ENCODE data around the gene RPTOR. TPM values are rescaled to one million over a fixed set of nuclear protein-coding genes. Genes with fewer than 3 reads are reported as not detected.

RPTOR gene
- total RNA-seq, 1 donor from 2014 or later: 11.7 TPM

DNA sequence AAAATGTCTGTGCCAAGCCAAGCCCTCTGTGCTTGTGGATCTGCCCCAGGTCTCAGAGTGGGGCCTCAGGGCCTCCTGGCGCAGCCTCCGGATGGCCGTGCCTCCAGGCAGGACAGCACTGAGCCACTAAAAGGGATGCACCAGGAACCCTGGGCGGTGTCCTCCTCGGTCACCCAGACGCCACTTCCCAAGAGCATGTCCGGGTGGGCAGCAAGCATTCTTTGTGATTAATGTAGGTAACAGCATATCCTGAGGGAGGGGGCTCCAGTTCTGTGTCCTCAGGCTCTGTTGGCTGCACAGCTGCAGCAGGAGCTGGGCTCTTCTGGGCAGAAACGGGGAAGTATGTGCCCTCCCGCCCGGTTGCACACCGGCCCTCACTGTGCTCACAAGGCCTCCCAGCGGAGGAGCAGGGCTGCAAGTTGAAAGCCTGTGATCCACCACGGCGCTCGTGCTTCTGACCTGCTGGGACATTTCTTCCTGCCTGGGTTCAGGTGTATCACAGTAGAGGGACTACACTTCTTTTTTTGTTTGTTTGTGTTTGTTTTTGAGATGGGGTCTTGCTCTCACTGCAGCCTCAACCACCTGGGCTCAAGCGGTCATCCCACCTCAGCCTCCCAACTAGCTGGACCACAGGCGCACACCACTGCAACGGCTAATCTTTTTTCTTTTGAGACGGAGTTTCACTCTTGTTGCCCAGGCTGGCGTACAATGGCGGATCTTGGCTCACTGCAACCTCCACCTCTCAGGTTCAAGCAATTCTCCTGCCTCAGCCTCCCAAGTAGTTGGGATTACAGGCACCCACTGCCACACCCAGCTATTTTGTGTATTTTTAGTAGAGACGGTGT lies 409.1 kb downstream of the RPTOR start:
- DNase-seq (ENCODE audit: low read depth in 2 of 2): no peak

DNA sequence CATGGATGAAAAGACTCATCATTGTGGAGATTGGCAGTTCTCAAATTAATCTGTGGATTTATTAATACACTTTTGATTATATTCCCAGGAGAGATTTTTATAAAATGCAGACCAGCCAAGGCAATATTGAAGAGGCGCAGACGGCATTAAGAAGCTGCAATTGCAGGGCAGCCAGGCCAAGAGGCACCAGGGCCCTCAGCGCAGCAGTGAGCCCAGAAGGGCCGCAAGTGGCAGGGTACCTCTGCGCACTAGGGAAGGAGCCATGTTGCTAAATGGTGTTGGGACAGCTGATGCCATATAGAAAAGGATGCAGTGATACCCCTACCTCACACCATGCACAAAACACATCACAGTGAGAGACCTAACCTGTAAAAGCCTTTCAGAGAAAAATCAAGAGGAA lies 410.4 kb downstream of the RPTOR start:
- no peak for DNase-seq (ENCODE audit: low read depth in 2 of 2)

DNA sequence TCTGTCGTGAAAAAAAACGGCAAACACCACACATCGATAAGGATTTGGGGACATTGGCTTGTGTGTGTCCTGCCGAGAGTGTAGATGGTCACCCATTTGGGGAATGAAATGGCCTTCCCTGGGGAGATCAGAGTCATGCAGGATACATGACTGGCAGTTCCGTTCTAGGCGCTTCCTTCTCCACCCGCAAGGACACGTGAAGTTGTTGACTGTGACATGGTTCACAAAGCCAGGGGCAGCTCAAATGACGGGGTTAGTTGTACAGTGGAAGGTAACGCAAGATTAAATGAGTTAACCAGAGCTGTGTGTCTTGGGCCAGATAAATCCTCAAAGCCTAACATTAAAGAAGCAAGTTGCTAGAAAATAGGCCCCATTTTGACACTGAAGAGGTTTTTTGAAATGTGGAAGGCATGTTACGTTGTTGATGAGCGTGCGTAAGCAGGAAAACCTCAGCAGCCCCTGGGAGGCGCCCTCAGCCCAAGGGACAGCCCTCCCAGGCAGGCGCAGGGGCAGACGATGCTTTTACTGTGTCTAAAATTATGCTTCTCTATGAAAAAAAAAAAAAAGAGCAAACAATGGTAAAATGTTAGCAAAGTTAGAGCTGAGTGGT lies 411.1 kb downstream of the RPTOR start:
- no peak for DNase-seq (ENCODE audit: low read depth in 2 of 2)

DNA sequence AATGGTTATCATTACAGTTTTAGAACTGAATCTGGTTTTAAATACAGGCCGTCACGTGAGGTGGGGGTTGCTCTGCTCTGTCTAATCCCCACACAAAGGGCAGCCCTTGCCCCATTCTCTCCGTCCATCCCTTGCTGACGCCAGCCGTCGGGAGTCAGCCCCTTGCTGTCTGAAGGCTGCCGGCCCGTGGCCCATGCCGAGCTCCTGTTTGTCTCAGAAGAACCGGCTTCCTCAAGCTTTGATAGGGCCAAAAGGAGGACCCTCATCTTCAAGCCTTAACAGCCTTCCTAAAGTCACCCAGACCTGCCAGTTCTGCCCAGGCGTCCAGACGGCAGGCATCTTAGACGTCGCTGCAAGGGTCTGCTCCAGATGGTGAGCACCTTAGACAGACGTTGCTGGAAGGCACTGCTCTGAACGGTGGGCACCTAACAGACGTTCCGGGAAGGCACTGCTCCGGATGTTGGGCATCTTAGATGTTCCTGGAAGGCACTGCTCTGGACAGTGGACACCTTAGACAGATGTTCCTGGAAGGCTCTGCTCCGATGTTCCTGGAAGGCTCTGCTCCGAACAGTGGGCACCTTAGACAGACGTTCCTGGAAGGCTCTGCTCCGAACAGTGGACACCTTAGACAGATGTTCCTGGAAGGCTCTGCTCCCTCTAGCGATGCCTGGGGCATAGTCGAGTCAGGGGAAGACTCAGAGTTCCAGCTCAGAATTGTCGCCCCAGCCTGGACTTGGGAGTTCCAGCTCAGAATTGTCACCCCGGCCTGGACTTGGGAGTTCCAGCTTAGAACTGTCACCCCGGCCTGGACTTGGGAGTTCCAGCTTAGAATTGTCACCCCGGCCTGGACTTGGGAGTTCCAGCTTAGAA lies 411.9 kb downstream of the RPTOR start:
- no peak for DNase-seq (ENCODE audit: low read depth in 2 of 2)

DNA sequence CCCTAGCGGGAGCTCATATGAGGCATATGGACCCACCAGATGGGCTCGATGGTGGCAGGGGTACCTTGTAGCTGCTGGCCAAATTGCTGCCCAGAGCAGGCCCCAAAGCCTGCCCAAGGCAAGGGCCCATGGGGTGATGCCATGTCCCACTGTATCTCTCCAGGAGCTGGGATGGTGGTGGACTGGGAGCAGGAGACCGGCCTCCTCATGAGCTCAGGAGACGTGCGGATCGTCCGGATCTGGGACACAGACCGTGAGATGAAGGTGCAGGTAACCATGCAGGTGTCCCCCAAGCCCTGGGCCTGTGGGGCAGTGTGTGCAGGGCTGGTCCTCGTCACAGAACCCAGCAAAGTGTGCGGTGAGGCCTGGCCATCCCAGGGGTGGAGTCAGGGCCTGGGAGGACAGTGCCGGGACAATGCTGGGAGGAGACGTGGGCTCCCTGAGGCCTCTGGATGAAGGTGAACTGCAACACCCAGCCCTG lies 412.9 kb downstream of the RPTOR start:
- no peak for DNase-seq (ENCODE audit: low read depth in 2 of 2)

DNA sequence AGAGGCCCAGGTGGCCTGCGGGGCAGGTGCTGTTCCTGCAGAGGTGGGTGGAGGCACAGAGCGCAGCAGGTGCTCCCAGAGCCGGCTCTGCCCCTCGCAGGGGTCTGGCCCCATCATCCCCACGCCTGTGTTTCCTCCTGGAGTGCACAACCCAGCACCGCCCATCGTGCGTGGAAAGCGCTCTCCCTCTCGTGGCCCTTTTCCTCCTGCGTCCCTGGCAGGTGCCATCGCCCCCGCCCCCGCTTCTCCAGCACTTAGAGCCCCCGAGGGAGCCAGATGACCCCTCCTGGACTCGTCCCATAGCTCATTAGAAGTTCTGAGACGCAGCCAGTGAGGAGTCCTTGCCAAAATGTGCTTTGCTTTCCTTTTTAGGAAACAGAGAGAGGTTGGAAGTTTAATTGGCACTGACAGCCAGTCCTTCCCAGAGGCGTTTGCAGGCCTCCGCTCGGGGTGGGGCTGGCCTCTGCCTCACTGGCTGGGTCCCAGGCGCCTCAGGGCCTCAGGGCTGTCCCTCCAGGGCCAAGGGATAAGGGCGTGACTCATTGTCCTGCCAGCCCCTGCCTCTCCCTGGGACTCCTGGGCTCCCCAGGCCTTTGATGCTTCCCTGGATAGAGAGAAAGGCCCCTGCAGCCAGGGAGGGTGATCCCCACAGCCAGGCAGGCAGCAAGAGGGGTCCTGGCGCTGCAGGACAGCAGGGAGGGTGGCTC lies 414.8 kb downstream of the RPTOR start:
- no peak for DNase-seq (ENCODE audit: low read depth in 2 of 2)

DNA sequence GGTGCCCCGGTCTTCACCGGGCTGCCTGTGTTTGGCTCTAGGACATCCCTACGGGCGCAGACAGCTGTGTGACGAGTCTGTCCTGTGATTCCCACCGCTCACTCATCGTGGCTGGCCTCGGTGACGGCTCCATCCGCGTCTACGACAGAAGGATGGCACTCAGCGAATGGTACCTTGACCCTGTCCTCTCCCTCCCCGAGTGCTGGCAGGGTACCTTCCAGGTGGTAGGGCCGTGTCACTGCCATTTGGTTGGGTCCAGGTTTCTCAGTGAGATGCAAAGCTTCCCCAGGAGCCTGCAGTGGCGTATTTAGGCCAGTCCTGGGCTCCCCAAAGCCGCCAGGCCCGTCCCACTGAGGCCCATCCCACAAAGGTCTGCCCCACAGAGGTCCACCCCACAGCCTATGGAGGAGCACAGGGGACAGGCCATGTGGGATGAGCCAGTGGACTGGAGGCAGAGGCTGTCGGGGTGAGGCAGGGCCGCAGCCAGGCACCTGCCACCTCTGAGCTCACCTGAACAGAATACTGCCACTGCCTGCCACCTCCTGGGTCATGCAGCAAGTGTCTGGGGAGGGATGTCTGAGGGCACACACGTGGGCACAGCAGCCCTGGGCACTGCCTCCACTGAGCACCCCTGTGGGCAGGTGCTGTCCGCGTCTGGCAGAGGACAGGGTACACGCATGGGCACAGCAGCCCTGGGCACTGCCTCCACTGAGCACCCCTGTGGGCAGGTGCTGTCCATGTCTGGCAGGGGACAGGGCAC lies 415.6 kb downstream of the RPTOR start:
- no peak for DNase-seq (ENCODE audit: low read depth in 2 of 2)

DNA sequence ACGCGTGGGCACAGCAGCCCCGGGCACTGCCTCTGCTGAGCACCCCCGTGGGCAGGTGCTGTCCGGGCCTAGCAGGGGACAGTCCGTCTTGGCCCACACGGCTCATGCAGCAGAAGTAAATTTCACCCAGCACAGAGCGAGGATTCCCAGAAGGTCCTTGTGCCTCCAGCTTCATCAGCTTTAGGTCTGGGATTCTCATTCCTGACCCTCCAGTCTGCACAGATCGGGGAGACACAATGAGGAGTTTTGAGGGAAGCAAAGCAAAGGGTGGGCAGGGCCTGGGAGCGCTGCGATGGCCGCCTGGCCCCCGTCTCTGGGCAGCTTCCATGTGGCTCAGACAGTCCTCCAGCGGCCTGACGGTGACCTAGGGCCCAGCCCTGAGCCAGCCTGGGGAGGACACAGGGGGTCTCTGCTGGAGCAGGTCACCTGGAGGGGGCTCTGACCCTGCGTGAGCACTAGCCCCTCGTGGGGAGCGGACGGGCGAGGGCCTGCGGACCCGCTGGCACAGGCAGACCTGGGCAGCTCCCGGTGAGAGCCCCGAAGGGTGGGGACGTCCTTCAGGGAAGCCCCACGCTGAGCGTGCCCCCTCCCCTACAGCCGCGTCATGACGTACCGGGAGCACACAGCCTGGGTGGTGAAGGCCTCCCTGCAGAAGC lies 416.3 kb downstream of the RPTOR start:
- DNase-seq (ENCODE audit: low read depth in 2 of 2): no peak

DNA sequence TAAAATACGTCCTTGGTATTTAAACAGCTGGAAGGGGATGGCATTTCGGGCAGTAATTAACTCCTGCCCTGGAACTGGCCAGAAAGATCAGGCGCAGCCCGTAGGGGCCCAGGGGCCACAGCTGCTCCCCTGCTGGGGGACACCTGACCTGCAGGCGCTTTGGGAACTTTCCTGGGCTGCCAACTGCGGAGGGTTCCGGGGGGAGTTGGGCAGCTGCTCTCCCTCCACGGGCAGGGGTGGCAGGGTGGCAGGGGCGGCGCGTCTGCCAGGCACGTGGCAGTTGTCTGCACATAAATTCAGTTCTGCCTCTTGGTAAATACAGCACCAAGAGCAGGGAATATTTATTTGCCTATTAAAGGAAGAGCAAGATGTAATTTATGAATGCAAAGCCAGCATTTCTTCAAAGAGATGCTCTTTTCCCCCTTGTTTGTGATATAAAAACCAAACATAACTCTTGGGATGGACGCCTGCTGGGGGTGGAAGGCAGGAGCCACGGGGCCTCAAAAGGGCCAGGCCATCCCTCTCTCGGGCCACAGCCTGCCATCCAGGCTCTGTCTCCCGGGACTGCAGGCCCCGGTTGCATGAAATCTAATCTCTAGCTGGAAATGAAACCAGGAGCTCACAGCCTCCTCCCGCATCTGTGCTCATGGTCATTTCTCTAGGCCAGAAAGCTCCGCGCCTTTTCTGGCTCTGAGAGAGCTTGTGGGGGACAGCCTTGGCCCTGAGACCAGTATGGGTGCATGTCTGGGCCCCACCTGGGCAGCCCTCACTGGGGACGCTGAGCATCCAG lies 417.1 kb downstream of the RPTOR start:
- no peak for DNase-seq (ENCODE audit: low read depth in 2 of 2)

DNA sequence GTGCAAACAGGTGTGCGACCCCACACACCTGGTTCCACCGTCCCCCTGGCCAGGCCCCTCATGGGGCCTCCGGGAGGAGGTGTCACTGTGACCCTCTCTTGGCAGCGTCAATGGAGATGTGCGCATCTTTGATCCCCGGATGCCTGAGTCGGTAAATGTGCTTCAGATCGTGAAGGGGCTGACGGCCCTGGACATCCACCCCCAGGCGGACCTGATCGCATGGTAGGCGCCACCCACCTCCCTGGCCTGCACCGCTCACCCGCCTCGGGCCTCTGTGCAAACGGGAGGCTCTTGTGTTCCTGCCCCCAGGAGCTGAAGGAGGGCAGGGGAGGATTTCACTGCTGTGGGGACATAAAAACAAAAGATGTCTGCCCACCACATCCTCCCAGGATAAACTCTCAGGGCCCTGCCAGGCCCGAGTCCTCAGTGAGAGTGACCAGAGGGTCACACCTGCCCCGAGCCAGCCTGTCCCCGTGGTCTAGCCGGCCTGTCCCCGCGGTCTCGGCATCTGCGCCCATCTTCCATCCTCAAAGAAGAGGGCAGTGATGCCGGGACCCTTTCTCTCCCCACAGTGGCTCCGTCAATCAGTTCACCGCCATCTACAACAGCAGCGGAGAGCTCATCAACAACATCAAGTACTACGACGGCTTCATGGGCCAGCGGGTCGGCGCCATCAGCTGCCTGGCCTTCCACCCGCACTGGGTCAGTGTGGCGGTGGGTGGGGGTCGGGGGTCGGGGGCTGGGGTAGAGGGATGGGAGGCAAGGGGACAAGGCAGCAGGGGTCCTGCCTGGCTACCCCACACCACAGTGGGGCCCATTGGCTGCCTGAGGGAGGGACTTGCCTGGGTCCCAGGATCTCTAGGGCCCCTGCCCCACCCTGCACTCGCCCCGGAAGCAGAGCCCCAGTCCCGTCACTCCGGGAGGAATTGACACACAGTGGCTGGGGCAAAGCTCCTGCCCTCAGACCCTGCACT lies 418.0 kb downstream of the RPTOR start:
- no peak for DNase-seq (ENCODE audit: low read depth in 2 of 2)

DNA sequence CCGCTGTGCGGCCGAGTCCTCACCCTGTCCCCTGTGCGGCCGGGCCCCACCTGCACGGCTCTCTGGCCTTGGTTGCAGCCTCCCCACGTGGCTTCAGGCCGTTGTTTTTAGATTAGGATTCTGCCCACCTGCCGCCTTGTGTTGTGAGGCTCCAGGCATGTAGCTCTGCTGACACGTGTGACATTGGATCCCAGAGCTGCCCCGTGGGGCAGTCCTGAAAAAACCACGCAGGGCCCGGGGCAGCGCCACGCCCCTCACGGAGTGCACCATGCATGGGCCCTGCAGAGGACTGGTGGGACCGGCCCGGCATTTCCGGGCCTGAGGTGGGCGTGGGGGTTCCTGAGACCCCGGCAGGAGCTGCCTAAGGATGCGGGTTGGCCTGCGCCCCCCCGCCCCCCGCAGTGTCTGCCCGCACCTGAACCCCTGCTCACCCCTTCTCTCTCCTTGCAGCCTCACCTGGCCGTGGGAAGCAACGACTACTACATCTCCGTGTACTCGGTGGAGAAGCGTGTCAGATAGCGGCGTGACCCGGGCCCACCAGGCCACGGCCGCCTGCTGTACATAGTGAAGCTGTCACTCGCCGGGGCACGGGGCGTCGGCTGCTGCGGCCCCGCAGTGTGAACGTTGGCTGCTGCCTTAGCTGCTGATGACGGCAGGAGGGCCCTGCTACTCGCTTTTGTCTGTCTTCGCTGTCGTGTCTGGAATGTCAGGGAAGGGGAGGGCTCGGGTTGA lies 419.3 kb downstream of the RPTOR start:
- no peak for DNase-seq (ENCODE audit: low read depth in 2 of 2)

DNA sequence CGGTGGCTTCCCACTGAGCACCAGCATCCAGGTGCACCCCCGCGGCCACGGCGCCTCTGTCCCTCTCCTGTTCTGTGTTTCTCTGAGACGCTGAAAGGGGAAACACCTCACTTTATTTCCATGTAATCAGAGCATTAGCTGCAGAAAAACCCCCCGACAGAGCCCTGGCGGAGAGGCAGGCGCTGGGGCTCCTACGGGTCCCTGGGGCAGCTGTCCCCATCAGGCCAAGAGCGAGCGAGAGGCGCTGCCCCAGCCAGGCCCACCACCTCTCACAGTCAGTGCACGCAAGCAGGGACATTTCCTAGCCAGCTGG lies 419.9 kb downstream of the RPTOR start:
- DNase-seq (ENCODE audit: low read depth in 2 of 2): no peak

DNA sequence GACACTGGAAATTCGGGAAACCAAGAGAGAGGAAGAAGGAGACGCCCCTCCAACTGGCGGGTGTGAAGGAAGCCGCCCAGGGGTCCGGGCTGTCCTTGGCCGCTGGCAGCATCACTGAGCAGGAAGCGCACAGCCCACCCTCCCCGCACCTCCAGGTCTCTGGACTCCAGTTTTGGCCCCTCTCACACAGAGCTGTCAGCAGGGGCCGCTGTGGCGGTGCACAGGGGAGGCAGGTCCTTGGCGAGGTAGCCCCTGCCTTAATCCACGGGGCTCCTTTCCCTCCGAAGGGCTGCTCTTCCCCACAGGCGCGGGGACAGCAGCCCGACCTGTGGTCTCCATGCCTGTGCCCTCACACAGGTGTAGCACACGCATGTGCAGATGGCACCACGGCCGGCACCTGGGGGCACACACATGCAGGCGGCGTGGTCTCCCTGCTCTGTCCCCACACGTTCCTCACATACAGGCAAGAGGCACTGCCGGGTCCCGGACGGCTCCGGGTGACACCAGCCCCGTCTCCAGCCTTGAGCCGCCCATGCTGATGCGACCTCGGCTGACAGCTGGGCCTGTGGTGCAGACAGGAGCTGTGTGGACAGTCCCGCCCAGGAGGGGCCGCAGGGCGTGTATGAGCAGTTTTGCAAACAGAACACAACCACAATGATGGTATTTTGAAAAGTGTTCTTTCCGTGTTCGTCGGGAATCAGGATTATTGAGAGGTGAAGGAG lies 420.4 kb downstream of the RPTOR start:
- no peak for DNase-seq (ENCODE audit: low read depth in 2 of 2)

DNA sequence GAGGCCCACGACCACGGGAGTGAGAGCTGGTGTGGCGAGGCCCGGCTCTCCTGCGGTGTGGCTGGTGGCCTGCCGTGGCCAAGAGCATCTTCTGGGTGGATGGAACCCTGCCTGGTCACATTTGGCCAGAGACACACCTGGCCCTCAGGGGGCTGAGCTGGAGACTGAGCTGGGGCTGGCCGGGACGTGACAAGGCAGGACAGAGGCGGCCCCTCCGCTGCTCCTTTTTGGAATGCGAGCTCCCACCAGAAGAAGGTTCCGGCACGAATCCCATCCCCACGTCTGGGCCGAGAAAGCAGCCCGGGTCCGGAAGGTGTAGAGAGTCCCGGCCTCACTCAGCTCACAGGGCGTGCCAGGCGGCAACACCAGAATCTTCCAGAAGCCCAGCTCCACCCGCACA lies 421.0 kb downstream of the RPTOR start:
- DNase-seq (ENCODE audit: low read depth in 2 of 2): no peak

DNA sequence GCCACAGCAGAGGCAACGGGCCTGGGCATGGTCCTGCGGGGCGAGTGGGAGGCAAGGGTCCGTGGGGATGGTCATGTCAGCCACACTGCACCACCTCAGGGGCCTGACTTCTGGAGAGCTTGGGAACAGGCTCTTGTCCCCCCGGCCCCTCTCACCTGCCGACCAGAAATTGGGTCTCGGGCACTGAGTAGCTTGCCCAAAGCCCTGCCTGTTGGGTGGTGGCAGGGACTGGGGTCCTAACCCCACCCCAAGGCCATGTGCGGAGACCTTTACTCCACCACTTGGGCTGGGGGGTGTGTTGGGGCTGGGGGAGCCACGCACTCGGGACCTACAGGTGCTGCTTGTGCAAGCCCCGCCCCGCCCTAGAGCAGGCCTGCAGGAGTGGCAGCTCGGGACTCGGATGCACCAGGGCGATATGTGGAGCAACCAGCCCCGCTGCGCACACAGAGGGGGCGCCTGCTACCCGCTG lies 422.8 kb downstream of the RPTOR start:
- DNase-seq (ENCODE audit: low read depth in 2 of 2): no peak

DNA sequence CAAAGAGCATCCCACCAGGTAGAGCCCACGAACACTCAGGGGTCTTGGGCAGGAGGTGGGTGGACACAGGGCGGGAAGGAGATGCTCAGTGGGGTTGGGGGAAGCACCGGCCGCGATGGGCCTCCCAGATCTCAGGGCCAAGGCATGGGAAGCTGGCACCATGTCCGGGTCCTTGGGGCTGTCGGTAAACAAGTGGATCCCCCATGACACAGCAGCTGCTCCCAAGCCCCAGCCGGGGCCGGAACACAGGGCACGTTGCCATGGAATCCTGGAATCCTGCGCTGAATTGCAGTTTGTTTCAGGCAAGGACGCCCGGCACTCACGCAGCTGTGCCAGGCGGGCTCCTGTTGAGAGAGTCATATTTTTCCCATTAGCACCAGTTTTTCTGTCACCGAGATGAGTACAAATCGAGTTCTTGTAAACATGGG lies 424.0 kb downstream of the RPTOR start:
- peak in 1 of 2 donors; percentile 23 for DNase-seq (ENCODE audit: low read depth in 2 of 2)
